ENCODE data around the gene COLEC11. TPM values are rescaled to one million over a fixed set of nuclear protein-coding genes. Genes with fewer than 3 reads are reported as not detected.

COLEC11 gene
- total and polyA plus RNA-seq, 9 of the 15 experiments (the other 6 are each of a cell fraction or from before 2014, with no cell fraction given) = 0.32 to 4.3 (median 1.8) TPM

DNA sequence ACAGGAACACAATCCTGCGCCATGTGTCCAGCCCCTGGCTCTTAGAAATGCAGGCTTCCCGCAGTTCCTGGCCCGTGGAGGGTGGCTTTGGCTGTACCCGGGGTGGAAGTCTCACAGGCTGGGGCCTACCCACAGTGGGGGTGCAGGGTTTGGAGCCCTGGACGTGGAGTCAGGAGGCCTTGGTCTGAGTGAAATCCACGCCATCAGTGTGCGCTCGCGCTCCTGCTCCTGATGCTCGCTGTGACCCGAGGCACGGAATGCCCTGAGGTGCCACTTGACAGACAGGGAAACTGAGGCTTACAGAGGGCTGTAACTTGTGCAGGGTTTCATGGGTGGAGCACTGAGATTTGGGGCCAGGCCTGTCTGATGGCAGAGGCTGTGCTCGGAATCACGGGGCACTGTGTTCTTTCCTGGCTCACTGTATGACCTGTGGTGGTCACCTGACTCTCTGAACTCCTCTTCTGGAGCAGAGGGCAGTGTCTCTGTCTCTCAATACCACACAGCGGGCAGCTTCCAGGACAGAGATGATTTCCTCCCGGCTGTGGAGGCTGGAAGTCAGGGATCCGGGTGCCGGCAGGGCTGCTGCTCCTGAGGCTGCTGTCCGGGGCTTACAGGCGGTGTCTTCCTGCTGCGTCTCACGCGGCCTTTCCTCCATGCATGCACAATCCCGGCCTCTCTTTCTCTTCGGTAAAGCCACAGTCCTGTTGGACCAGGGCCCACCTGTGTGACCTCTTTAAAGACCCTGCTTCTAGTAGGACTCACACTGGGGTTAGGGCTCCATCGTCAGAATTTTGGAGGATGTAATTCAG, 37.1 kb downstream of the COLEC11 start (continued):
- TF ChIP-seq RERE (CRISPR knock-in tag; IDR thresholded peaks at IDR 0.05; ENCODE audit: borderline replicate concordance) = no peak
- no peak for TF ChIP-seq HDAC8 (tag; IDR thresholded peaks at IDR 0.05)
- no peak for TF ChIP-seq SMC3 (conservative IDR thresholded peaks at IDR 0.05; ENCODE audit: insufficient read depth, low read depth, low read length)
- TF ChIP-seq, protein P1, sequence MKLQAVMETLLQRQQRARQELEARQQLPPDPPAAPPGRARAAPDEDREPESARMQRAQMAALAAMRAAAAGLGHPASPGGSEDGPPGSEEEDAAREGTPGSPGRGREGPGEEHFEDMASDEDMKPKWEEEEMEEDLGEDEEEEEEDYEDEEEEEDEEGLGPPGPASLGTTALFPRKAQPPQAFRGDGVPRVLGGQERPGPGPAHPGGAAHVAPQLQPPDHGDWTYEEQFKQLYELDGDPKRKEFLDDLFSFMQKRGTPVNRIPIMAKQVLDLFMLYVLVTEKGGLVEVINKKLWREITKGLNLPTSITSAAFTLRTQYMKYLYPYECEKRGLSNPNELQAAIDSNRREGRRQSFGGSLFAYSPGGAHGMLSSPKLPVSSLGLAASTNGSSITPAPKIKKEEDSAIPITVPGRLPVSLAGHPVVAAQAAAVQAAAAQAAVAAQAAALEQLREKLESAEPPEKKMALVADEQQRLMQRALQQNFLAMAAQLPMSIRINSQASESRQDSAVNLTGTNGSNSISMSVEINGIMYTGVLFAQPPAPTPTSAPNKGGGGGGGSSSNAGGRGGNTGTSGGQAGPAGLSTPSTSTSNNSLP (IDR thresholded peaks at IDR 0.05; ENCODE audit: borderline replicate concordance, low read depth, low read length) = no peak
- no peak for TF ChIP-seq TAL1 (IDR thresholded peaks at IDR 0.05)
- no peak for TF ChIP-seq CCNT2 (IDR thresholded peaks at IDR 0.05; ENCODE audit: borderline replicate concordance, extremely low read depth, insufficient read length, low read depth, low read length)
- TF ChIP-seq ZBTB11 (CRISPR knock-in tag; IDR thresholded peaks at IDR 0.05) = no peak
- no peak for TF ChIP-seq ATF3 (IDR thresholded peaks at IDR 0.05)
- no peak for TF ChIP-seq ATF3 (CRISPR knock-in tag; conservative IDR thresholded peaks at IDR 0.05)
- TF ChIP-seq TCF15 (CRISPR knock-in tag; IDR thresholded peaks at IDR 0.05) = no peak
- TF ChIP-seq, protein P2, sequence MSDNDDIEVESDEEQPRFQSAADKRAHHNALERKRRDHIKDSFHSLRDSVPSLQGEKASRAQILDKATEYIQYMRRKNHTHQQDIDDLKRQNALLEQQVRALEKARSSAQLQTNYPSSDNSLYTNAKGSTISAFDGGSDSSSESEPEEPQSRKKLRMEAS (CRISPR knock-in tag; IDR thresholded peaks at IDR 0.05) = no peak
